SK-N-SH (cell line): ENCODE data around the gene ATP13A5. TPM values are rescaled to one million over a fixed set of nuclear protein-coding genes. Genes with fewer than 3 reads are reported as not detected.

Experiments used
- CTCF ChIA-PET: fragments of 300-600, 350-600 bp; formaldehyde crosslinking; extraction: SDS; loops from one replicate; lab custom pipeline; 2021; lab: Yijun Ruan, JAX
- POLR2A ChIA-PET: fragments of 350-600 bp; sonication (Branson Sonifier 250); formaldehyde crosslinking; extraction: SDS; loops from one replicate; lab custom pipeline; 2020; ENCODE audit warnings: antibody characterized with exemption, inconsistent platforms; lab: Yijun Ruan, JAX
- DNase-seq: peaks from one replicate; pipeline ENCODE4 v3.0.0; 2012
- H2AFZ ChIP-seq: fragments of 200-600 bp; sonication (generic); 2 replicates; pipeline ENCODE4 v1.8.1; 2016; ENCODE audit warnings: antibody characterized with exemption, mild to moderate bottlenecking, low read depth
- H3F3A ChIP-seq: fragments of 200-600 bp; sonication (generic); replicated peaks from 2 replicates; pipeline ENCODE3; 2016; ENCODE audit warnings: antibody characterized with exemption, mild to moderate bottlenecking; ENCODE audit not compliant: insufficient read depth
- H3K27ac ChIP-seq, 2 experiments: fragments of 200-500 bp in 1 of 2; fragments of 200-600 bp in 1 of 2; sonication (Bioruptor generic) in 1 of 2; sonication (generic), shearing (Covaris generic) in 1 of 2; 2 replicates each; pipeline versions ENCODE4 v1.5.1 to v1.6.1; 2014 to 2016; ENCODE audit warnings: low read depth in 2 of 2, inconsistent platforms in 1 of 2, low read length in 1 of 2, mild to moderate bottlenecking in 1 of 2, mixed read lengths in 1 of 2
- H3K27me3 ChIP-seq: fragments of 200-600 bp; sonication (generic), shearing (Covaris generic); 2 replicates; pipeline ENCODE4 v1.6.1; 2016; ENCODE audit warnings: mixed run types; ENCODE audit not compliant: insufficient read depth
- H3K36me3 ChIP-seq, 2 experiments: fragments of 200-500 bp in 1 of 2; fragments of 200-600 bp in 1 of 2; sonication (Bioruptor generic) in 1 of 2; sonication (generic) in 1 of 2; replicated peaks in 1 of 2; 2 replicates each; pipeline versions ENCODE3 to v1.5.1; 2014 to 2016; ENCODE audit warnings: low read length in 1 of 2, mild to moderate bottlenecking in 1 of 2; ENCODE audit not compliant: insufficient read depth in 2 of 2, control insufficient read depth in 1 of 2
- H3K4me1 ChIP-seq, 2 experiments: fragments of 200-500 bp in 1 of 2; fragments of 200-600 bp in 1 of 2; sonication (Bioruptor generic) in 1 of 2; sonication (generic), shearing (Covaris generic) in 1 of 2; 2 replicates each; pipeline versions ENCODE4 v1.5.1 to v1.6.1; 2014 to 2016; ENCODE audit warnings: low read depth in 1 of 2, low read length in 1 of 2, mixed run types in 1 of 2; ENCODE audit not compliant: insufficient read depth in 2 of 2, control insufficient read depth in 1 of 2
- H3K4me2 ChIP-seq: fragments of 200-600 bp; sonication (generic), shearing (Covaris generic); 2 replicates; pipeline ENCODE4 v1.6.1; 2017; ENCODE audit warnings: mixed run types
- H3K4me3 ChIP-seq, 2 experiments: fragments of 200-500 bp in 1 of 2; fragments of 200-600 bp in 1 of 2; sonication (Bioruptor generic) in 1 of 2; sonication (generic), shearing (Covaris generic) in 1 of 2; 2 replicates each; pipeline versions ENCODE4 v1.5.1 to v1.8.1; 2014 to 2016; ENCODE audit warnings: low read depth in 2 of 2, inconsistent platforms in 1 of 2, low read length in 1 of 2, mild to moderate bottlenecking in 1 of 2, mixed read lengths in 1 of 2, moderate library complexity in 1 of 2
- H3K79me2 ChIP-seq: fragments of 200-600 bp; sonication (generic); 2 replicates; pipeline ENCODE4 v1.8.1; 2017; ENCODE audit warnings: mild to moderate bottlenecking; ENCODE audit not compliant: insufficient read depth
- H3K9ac ChIP-seq: fragments of 200-600 bp; sonication (generic); 2 replicates; pipeline ENCODE4 v1.6.1; 2017; ENCODE audit warnings: mixed run types
- H3K9me2 ChIP-seq: fragments of 200-600 bp; sonication (generic); 2 replicates; pipeline ENCODE4 v1.6.1; 2017; ENCODE audit warnings: mixed run types
- H3K9me3 ChIP-seq: fragments of 200-600 bp; sonication (generic); 2 replicates; pipeline ENCODE4 v1.6.1; 2017; ENCODE audit warnings: mixed run types, mild to moderate bottlenecking, moderate library complexity
- H4K20me1 ChIP-seq: fragments of 200-600 bp; sonication (generic); 2 replicates; pipeline ENCODE4 v1.6.1; 2017; ENCODE audit warnings: mild to moderate bottlenecking, mixed run types; ENCODE audit not compliant: insufficient read depth
- ELF1 ChIP-seq: IDR thresholded peaks from 2 replicates; pipeline ENCODE4 v1.4.0; 2012
- FOSL2 ChIP-seq: IDR thresholded peaks from 2 replicates; pipeline ENCODE4 v1.4.0; 2012; ENCODE audit warnings: low read depth, mild to moderate bottlenecking, moderate library complexity, borderline replicate concordance
- MEF2A ChIP-seq: IDR thresholded peaks from 2 replicates; pipeline ENCODE4 v1.4.0; 2012; ENCODE audit warnings: low read depth, borderline replicate concordance
- MXI1 ChIP-seq: IDR thresholded peaks from 2 replicates; pipeline ENCODE4 v1.6.1; 2012; ENCODE audit warnings: mild to moderate bottlenecking, low read depth, low read length, improper control_type of control experiment
- NFIC ChIP-seq: IDR thresholded peaks from 2 replicates; pipeline ENCODE4 v1.4.0; 2012; ENCODE audit warnings: borderline replicate concordance
- NRF1 ChIP-seq: IDR thresholded peaks from 2 replicates; pipeline ENCODE4 v1.6.1; 2012; ENCODE audit warnings: low read depth, mild to moderate bottlenecking, low read length
- POLR2AphosphoS5 ChIP-seq: IDR thresholded peaks from 2 replicates; pipeline ENCODE4 v1.6.1; 2012; ENCODE audit warnings: low read depth, low read length
- RAD21 ChIP-seq: IDR thresholded peaks from 2 replicates; pipeline ENCODE4 v1.6.1; 2012; ENCODE audit warnings: mild to moderate bottlenecking, low read length
- RCOR1 ChIP-seq: fragments of 150-350 bp; IDR thresholded peaks from 2 replicates; pipeline ENCODE4 v1.6.1; 2017; ENCODE audit warnings: antibody characterized with exemption, low read length
- RFX5 ChIP-seq: IDR thresholded peaks from 2 replicates; pipeline ENCODE4 v1.6.1; 2012; ENCODE audit warnings: mild to moderate bottlenecking, improper control_type of control experiment, low read length
- SIN3A ChIP-seq: IDR thresholded peaks from 2 replicates; pipeline ENCODE4 v1.6.1; 2012; ENCODE audit warnings: low read depth, mild to moderate bottlenecking, low read length, moderate library complexity, borderline replicate concordance
- USF1 ChIP-seq: IDR thresholded peaks from 2 replicates; pipeline ENCODE4 v1.4.0; 2012; ENCODE audit warnings: low read depth, borderline replicate concordance
- YY1 ChIP-seq: IDR thresholded peaks from 2 replicates; pipeline ENCODE4 v1.4.0; 2012; ENCODE audit warnings: low read depth, mild to moderate bottlenecking
- WGBS: methylation state at CpG from one replicate; pipeline ENCODE4 v1.1.6; 2017; ENCODE audit warnings: low lambda C conversion rate; 5-methylcytosine and 5-hydroxymethylcytosine counted together
- polyA plus RNA-seq, 3 experiments: library from polyadenylated mRNA; depleted of rRNA; stranded (reverse); fragments of >200 nt; gene quantifications; 2 replicates each; pipeline ENCODE4 v1.2.3, GENCODE V29; 2012
- TF ChIP-seq, protein P1 (sequence below): IDR thresholded peaks from 2 replicates; pipeline ENCODE4 v1.4.0; 2012; ENCODE audit warnings: low read depth
- TF ChIP-seq, protein P2 (sequence below): fragments of 200-600 bp; sonication (generic); IDR thresholded peaks from 2 replicates; pipeline ENCODE4 v1.6.1; 2017; ENCODE audit warnings: antibody characterized with exemption, mild to moderate bottlenecking, moderate library complexity
- TF ChIP-seq, protein P3 (sequence below): IDR thresholded peaks from 2 replicates; pipeline ENCODE4 v1.6.1; 2012; ENCODE audit warnings: mild to moderate bottlenecking, low read depth, low read length, moderate library complexity

Gene ATP13A5
- polyA plus RNA-seq, 1 of the 3 experiments (the other 2 are of a cell fraction) = not detected

- no peaks in the 10 kb centered on the region for H4K20me1 ChIP-seq
- no peaks in the 10 kb centered on the region for H3K9me2 ChIP-seq
- no peak overlapping the region for H3K9ac ChIP-seq
- no peak overlapping the region for H3K27ac ChIP-seq
- no peak overlapping the region for H2AFZ ChIP-seq
- H3K27me3 ChIP-seq = no peaks in the 10 kb centered on the region
- H3K4me1 ChIP-seq = no peaks in the 10 kb centered on the region
- no peaks in the 10 kb centered on the region for H3K9me3 ChIP-seq
- no peaks in the 10 kb centered on the region for H3F3A ChIP-seq
- ChIA-PET CTCF (no interaction called here), POLR2A (no interaction called here)
- TF ChIP-seq ELF1 (no peak), SIN3A (no peak), RAD21 (no peak), YY1 (no peak), FOSL2 (no peak), MEF2A (no peak), RCOR1 (no peak), NFIC (no peak), RFX5 (no peak)
- TF ChIP-seq, protein P1, sequence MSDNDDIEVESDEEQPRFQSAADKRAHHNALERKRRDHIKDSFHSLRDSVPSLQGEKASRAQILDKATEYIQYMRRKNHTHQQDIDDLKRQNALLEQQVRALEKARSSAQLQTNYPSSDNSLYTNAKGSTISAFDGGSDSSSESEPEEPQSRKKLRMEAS = no peak
- TF ChIP-seq, protein P2, sequence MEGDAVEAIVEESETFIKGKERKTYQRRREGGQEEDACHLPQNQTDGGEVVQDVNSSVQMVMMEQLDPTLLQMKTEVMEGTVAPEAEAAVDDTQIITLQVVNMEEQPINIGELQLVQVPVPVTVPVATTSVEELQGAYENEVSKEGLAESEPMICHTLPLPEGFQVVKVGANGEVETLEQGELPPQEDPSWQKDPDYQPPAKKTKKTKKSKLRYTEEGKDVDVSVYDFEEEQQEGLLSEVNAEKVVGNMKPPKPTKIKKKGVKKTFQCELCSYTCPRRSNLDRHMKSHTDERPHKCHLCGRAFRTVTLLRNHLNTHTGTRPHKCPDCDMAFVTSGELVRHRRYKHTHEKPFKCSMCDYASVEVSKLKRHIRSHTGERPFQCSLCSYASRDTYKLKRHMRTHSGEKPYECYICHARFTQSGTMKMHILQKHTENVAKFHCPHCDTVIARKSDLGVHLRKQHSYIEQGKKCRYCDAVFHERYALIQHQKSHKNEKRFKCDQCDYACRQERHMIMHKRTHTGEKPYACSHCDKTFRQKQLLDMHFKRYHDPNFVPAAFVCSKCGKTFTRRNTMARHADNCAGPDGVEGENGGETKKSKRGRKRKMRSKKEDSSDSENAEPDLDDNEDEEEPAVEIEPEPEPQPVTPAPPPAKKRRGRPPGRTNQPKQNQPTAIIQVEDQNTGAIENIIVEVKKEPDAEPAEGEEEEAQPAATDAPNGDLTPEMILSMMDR = no peak
- no peaks in the 10 kb centered on the region for H3K79me2 ChIP-seq
- no peak for DNase-seq
- H3K4me2 ChIP-seq = no peak overlapping the region
- H3K4me3 ChIP-seq = no peak overlapping the region
- WGBS = 11% methylated on average over 5 of the region's 5 CpGs
- no peaks in the 10 kb centered on the region for H3K36me3 ChIP-seq
Observed at GRCh38 chr3:193297421-193297820, 81.1 kb downstream of the ATP13A5 start.

GRCh38 chr3:193295985-193296384 lies 82.6 kb downstream of the ATP13A5 start:
- Histone ChIP-seq H4K20me1 (no peaks in the 10 kb centered on the region), H3K4me1 (no peaks in the 10 kb centered on the region), H3K4me3 (no peak overlapping the region), H2AFZ (no peak overlapping the region), H3F3A (no peaks in the 10 kb centered on the region), H3K27ac (no peak overlapping the region), H3K4me2 (no peak overlapping the region), H3K27me3 (no peaks in the 10 kb centered on the region; the same call in 1 of the 2 replicates), H3K36me3 (no peaks in the 10 kb centered on the region), H3K9me2 (no peaks in the 10 kb centered on the region), H3K9ac (no peak overlapping the region), H3K9me3 (no peaks in the 10 kb centered on the region), H3K79me2 (no peaks in the 10 kb centered on the region)
- WGBS = 8% methylated on average over 2 of the region's 2 CpGs
- no peak for TF ChIP-seq POLR2AphosphoS5
- TF ChIP-seq RCOR1 = no peak
- no peak for TF ChIP-seq NRF1
- no peak for TF ChIP-seq USF1
- no peak for TF ChIP-seq MEF2A
- TF ChIP-seq RFX5 = no peak
- no peak for TF ChIP-seq NFIC
- TF ChIP-seq MXI1 = no peak
- TF ChIP-seq, protein P3, sequence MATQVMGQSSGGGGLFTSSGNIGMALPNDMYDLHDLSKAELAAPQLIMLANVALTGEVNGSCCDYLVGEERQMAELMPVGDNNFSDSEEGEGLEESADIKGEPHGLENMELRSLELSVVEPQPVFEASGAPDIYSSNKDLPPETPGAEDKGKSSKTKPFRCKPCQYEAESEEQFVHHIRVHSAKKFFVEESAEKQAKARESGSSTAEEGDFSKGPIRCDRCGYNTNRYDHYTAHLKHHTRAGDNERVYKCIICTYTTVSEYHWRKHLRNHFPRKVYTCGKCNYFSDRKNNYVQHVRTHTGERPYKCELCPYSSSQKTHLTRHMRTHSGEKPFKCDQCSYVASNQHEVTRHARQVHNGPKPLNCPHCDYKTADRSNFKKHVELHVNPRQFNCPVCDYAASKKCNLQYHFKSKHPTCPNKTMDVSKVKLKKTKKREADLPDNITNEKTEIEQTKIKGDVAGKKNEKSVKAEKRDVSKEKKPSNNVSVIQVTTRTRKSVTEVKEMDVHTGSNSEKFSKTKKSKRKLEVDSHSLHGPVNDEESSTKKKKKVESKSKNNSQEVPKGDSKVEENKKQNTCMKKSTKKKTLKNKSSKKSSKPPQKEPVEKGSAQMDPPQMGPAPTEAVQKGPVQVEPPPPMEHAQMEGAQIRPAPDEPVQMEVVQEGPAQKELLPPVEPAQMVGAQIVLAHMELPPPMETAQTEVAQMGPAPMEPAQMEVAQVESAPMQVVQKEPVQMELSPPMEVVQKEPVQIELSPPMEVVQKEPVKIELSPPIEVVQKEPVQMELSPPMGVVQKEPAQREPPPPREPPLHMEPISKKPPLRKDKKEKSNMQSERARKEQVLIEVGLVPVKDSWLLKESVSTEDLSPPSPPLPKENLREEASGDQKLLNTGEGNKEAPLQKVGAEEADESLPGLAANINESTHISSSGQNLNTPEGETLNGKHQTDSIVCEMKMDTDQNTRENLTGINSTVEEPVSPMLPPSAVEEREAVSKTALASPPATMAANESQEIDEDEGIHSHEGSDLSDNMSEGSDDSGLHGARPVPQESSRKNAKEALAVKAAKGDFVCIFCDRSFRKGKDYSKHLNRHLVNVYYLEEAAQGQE = no peak
- ChIA-PET POLR2A (no interaction called here), CTCF (no interaction called here)
- DNase-seq = no peak
